ENCODE results near the gene ABCD1.
A peak's percentile ranks its signal among the peaks of the same experiment; 100 is the strongest.

ABCD1 gene

DNA sequence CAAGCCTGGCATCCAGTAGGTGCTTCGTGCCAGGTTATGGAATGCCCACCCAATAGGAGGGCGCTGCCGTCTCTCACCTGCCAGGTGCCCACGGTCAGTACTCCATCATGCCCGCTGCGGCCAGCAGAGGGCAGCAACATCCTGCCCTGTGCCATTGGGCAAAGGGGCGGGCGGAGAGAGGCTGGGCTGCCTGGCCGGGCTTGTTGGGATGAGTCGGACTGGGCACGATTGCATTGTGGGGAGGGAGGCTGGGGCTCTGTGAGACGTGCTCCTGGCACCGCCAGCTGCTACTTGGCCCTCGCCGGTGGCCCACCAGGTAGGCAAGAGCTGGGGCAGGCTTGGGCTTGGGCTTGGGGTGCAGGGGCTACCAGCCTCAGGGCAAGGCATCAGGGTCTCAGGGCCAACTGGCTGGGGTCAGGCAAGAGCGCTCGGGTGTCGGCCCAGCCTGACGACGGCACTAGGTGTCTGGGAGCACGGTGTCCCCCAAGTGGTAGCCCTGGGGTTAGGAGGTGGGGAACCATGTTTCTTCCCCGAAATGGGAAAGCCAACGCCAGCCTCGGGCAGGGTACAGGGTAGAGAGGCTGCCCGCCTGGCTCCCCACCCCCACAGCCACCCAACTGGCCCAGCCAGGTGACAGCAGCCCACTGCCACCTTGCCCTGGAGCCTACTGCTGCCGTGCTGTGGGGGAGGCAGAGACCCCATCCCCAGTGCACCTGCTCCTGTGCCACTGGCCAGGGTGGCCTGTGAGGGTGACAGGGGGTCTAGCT is 39.5 kb downstream of the ABCD1 start, which contains the start of gene PLXNB3:
Gene PLXNB3, plus strand, starts transcription at position 261 of the 767 bp plus-strand sequence. CDS start 1,287 bp downstream, outside the sequence.
- DNase-seq = peak; percentile 46 to 65 (median 60)

DNA sequence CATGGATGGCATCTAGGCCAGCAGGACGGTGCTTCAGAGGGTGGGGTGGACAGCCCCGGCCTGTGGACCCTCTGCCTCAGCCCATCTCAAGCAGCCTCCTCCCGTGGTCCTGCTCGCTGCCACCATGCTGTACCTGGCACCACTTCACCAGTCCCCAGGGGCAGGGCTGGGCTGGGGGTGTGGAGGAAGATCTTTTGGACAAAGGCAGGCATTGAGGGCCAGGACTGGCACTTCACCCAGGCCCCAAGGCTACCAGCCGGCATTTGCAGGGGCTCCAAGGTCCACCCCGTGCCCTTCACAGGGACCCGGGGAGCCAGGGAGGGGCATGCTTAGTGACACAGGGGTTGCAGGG is 40.1 kb downstream of the ABCD1 start:
- no peak for DNase-seq

DNA sequence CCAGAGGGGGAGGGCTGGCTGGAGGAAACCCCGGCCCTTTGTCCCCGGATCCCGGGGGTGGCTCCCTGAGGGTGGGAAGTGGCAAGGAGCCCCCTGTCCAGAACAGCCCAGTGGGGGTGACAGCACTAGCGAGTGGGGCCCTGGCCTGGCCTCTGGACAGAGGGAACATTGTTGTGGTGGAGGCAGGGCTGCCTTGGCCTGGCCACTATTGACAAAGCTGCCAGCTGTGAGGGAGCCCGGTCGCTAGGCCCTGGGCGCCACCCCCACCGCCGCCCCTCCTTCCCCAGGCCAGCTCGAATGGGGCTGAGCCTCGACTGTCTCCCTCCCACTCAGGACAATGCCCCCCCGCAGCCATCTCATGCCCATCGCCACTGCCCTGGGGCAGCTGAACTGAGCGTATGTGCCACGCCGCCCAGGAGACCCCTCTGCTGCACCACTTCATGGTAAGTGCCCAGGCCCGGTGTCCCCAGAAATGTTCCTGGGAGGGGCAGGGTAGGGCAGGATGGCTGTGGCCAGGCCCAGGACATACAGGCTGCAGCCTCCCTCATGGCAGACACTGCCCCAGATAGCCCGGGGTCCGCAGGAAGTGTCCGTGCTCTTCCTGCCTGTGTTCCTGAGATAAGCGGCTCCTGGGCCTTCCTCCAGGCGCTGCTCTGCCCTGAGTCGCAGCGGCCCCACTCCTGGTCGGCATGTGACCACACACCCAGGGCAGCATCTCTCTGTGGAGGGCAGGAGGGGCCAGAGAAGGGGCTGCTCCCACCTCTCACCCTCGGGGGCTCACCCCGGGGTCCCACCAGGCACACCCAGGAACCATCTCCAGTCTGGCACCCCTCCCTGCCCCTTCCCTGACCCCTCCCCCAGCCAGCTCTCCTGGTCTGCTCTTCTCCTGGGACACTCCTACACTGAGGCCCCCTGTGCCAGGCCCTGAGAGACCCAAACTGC is 40.8 kb downstream of the ABCD1 start:
- no peak for DNase-seq

DNA sequence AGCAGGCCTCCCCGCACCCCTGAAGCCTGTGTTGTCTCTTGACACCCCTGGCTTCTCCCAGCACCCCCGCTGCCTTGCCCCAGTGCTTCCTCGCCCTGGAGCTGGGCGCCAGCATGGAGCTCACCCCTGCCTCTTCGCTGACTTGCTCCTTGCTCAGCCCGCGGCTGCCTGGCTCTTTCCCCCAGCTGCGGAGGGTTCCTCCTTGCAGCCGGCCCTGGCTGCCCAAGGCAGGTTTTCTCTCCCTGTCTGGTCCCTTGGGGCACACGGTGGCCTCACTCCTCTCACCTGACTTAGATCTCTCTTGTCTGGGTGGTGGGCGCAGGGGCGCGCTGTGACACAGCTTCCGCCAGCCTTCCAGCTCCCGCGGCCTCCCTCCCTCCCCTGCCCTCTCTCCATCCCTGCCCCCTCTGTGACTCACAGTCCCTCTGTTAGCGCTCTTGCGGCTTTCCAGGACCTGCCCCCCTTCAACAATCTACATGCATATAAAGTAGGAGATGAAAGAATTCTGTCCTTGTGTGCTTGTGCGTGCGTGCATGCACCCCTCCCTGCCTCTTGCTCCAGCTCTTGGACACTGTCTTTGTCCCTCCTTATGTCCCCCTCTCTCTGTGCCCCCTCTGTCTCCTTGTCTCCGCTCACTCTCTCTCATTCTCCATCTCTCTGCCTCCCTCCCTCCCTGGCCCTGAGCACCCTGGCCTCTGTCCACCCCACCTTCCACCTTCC is 41.6 kb downstream of the ABCD1 start:
- DNase-seq = no peak

DNA sequence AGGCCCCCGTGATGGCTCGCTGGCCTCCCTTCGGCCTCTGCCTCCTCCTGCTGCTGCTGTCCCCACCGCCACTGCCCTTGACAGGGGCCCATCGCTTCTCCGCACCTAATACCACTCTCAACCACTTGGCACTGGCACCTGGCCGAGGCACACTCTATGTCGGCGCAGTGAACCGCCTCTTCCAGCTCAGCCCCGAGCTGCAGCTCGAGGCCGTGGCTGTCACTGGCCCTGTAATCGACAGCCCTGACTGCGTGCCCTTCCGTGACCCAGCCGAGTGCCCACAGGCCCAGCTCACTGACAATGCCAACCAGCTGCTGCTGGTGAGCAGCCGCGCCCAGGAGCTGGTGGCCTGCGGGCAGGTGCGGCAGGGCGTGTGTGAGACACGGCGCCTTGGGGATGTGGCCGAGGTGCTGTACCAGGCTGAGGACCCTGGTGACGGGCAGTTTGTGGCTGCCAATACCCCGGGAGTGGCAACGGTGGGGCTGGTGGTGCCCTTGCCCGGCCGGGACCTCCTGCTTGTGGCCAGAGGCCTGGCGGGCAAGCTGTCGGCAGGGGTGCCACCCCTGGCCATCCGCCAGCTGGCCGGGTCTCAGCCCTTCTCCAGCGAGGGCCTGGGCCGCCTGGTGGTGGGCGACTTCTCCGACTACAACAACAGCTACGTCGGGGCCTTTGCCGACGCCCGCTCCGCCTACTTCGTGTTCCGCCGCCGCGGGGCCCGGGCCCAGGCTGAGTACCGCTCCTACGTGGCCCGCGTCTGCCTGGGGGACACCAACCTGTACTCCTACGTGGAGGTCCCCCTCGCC is 42.4 kb downstream of the ABCD1 start:
- no peak for DNase-seq

DNA sequence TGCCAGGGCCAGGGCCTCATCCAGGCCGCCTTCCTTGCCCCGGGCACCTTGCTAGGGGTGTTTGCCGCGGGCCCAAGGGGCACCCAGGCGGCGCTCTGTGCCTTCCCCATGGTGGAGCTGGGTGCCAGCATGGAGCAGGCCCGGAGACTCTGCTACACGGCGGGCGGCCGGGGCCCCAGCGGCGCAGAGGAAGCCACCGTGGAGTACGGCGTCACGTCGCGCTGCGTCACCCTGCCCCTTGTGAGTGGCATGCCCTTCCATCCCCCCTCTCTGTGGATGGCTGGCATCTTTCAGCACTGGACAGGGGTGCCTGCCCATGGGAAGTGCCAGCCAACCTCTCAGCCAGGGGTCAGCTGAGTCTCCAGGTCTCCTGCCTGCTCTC is 43.0 kb downstream of the ABCD1 start:
- DNase-seq = no peak

DNA sequence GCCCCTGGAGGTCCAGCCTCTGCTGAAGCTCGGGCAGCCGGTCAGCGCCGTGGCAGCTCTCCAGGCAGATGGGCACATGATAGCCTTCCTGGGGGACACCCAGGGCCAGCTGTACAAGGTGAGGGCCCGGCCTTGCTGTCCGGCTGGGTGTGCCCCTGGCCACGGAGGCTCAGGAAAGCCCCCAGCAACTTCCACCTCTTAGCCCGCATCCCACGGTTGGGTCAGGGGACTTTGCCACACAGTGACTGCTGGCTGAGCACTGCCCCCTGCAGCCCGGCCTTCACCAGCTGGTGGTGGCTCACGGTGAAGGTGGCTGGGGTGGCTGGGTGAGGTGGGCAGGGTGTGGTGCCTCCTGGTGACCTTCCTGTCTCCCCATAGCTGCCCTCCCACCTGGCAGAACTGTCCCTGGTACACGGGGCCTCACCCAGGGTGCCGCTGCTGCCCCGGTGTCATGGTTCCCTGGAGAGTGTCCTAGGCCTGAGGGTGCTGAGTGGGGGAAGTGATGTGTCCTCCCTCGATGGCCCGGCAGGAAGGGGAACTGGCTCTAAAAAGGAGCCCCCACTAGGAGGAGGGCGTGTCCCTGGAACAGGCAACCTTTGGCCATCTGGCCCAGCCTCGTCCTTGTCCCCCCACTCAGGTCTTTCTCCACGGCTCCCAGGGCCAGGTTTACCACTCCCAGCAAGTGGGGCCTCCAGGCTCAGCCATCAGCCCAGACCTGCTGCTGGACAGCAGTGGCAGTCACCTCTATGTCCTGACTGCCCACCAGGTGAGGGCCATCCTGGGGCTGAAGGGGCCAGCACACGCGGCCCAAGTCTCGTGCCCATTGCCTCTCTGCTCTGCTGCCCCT is 43.9 kb downstream of the ABCD1 start:
- DNase-seq = no peak

DNA sequence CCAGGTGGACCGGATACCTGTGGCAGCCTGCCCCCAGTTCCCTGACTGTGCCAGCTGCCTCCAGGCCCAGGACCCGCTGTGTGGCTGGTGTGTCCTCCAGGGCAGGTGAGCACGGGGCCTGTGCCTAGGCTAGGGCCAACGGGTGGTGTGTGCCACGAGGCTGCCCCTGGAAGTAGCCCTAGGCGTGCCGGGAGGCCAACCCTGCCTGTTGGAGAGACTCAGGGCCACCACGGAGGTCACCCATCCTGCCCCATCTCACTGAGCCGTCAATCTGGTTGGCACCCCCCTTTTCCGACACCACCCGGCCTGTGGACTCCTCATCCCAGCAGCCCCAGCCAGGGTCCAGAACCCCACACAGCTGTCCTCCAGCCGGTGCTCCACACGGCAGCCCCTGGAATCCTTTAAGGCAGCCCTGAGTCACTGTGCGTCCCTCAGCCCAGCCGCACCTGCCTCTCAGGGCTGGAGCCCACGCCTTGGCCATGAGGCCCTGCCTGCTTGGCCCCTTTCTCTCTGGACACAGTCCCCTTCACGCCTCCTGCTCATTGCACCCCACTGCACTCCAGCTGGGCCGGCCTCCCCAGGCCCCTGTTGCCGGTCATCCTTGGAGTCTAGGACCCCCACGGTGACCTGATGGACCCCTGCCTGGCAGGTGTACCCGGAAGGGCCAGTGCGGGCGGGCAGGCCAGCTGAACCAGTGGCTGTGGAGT is 44.7 kb downstream of the ABCD1 start:
- no peak for DNase-seq

DNA sequence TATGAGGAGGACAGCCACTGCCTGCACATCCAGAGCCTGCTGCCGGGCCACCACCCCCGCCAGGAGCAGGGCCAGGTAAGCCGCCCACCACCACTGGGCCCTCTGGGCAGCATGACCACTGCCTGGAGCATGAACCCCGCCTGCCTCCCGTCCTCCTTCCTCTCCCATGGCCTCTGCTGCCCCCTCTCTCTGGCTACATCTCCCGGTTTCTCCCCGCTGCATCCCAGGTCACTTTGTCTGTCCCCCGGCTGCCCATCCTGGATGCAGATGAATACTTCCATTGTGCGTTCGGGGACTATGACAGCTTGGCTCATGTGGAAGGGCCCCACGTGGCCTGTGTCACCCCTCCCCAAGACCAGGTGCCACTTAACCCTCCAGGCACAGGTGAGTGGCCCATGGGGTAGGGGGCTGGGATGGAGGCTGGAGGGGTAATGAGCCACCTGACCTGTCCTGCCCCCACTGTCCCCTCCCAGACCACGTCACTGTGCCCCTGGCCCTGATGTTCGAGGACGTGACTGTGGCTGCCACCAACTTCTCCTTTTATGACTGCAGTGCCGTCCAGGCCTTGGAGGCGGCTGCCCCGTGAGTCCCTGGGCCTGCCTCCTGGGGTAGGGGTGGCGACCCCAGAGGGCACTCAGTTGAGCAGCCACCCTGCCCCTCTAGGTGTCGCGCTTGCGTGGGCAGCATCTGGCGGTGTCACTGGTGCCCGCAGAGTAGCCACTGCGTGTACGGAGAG is 45.4 kb downstream of the ABCD1 start:
- DNase-seq = no peak

DNA sequence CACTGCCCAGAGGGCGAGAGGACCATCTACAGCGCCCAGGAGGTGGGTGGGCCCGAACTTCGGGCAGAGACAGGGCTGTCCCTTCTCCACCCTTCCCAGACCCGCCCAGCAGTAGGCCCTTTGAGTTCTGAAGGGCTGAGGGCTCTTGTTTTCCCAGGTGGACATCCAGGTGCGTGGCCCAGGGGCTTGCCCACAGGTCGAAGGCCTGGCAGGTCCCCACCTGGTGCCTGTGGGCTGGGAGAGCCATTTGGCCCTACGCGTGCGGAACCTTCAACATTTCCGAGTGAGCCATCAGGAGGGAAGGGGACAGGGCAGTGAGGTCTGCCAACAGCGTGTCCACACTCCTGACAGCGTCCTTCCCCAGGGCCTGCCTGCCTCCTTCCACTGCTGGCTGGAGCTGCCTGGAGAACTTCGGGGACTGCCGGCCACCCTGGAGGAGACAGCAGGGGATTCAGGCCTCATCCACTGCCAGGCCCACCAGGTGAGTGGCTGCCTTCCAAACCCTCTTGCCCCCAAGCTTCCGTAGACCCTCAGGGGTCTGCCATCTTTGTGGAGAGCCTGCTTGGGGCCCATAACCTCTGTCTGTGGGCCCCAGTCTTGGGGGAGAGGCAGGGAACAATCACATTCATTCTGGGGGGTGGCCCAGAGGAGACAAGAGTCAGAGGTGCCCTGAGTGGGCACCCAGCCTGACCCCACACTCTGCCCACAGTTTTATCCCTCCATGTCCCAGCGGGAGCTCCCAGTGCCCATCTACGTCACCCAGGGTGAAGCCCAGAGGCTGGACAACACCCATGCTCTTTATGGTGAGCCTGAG is 46.2 kb downstream of the ABCD1 start:
- no peak for DNase-seq

DNA sequence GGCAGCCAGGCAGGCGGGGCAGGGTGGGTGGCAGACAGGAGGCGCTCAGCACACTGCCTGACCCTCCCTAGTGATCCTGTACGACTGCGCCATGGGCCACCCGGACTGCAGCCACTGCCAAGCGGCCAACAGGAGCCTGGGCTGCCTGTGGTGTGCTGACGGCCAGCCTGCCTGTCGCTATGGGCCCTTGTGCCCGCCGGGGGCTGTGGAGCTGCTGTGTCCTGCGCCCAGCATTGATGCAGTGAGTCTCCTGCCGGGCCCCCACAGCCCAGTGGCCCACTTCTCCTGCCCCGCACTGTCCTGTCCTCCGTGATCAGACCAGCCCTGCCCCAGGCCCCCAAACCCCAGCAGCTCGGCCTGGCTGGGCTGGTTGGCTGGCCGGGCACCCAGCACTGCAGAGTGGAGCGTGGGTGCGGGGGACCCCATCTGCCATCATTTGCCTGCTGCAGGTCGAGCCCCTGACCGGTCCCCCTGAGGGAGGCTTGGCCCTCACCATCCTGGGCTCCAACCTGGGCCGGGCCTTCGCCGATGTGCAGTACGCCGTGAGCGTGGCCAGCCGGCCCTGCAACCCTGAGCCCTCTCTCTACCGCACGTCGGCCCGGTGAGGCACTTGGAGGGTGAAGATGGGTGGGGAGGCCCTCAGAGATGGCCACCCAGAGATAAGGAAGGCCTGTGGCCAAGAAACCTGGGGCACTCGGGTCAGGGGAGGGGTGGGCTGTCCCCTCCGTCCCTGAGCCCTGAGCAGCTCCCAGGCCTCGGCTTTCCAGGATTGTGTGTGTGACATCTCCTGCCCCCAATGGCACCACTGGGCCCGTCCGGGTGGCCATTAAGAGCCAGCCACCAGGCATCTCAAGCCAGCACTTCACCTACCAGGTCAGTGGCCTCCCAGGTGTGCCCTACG is 47.0 kb downstream of the ABCD1 start:
- no peak for DNase-seq

DNA sequence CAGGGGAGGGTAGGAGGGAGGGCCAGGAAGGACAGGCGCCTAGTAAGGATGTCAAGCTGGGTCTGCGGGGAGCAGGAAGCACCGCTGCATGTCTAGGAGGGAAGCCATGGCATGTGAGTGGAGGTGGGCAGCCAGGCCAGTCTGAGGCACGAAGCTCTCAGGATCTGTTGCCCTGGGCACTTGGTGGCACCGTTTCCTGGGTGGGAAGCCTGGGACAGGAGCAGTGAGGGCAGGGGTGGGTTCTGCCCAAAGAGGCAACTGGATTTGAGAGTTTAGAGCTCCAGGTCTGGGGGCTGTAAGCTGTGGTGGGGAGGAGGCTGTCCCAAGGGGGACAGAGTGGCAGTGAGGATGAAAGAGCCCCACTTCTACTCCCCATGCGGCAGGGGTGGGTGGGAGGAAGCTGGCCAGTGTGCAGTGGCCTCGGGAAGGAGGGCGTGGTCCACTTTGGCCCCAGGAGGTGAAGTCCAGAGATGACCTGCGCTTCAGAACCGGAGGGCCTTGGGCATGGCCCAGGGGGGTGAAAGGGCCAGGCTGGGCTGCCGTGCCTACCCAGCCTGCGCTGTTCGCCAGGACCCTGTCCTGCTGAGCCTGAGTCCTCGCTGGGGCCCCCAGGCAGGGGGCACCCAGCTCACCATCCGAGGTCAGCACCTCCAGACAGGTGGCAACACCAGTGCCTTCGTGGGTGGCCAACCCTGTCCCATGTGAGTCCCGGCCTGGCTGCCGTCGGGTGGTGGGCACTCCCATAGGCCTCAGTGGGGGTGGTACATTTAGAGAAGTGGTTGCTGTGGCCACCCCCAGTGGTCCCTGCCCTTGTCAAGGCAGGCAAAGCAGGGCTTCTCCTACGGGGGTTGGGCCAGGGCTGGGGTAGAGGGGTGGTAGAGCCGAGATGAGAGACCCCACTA is 47.9 kb downstream of the ABCD1 start:
- DNase-seq = no peak

DNA sequence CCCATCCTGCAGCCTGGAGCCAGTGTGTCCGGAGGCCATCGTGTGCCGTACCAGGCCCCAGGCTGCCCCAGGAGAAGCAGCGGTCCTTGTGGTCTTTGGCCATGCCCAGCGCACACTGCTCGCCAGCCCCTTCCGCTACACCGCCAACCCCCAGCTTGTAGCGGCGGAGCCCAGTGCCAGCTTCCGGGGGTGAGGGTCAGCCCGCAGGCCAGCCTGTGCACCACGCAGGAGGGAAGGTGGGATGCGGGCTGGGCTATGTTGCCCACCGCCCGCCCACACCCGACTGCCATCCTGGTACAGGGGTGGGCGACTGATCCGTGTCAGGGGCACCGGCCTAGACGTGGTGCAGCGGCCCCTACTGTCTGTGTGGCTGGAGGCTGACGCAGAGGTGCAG is 48.6 kb downstream of the ABCD1 start:
- no peak for DNase-seq

DNA sequence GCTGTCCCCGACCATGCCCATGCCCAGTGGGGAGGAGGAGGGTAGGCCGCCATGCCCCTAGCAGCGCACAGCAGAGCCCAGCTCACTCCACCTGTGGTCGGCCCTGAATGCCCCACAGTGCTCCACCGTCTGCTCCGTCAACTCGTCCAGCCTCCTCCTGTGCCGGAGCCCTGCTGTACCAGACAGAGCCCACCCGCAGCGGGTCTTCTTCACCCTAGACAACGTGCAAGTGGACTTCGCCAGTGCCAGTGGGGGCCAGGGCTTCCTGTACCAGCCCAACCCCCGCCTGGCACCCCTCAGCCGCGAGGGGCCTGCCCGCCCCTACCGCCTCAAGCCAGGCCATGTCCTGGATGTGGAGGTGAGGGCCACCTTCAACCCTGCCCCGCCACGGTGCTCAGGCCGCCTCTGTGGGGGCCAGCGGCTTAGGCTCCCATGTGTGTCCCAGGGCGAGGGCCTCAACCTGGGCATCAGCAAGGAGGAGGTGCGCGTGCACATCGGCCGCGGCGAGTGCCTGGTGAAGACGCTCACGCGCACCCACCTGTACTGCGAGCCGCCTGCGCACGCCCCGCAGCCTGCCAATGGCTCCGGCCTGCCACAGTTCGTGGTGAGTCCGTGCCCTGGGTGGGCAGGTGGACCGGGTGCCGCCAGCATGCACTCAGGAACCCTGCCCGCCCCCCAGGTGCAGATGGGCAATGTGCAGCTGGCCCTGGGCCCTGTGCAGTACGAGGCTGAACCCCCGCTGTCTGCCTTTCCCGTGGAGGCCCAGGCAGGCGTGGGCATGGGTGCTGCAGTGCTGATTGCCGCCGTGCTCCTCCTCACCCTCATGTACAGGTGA is 49.3 kb downstream of the ABCD1 start:
- DNase-seq = no peak

DNA sequence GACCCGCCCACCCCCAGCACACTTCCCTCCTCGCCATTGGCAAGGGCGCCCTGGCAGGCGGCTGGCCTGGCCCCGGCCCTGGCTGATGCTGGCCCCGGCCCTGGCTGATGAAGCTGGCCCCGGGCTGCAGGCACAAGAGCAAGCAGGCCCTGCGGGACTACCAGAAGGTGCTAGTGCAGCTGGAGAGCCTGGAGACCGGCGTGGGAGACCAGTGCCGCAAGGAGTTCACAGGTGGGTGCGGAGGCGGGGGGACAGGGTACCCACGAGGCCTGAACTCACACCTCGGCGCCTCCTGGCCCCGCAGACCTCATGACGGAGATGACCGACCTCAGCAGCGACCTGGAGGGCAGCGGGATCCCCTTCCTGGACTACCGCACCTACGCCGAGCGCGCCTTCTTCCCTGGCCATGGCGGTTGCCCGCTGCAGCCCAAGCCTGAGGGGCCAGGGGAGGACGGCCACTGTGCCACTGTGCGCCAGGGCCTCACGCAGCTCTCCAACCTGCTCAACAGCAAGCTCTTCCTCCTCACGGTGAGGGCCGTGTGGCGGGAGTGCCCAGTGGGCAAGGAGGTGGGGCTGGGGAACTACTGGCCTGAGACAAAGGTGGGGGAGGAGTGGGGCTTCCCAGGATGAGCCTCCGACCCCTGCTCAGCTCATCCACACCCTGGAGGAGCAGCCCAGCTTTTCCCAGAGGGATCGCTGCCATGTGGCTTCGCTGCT is 50.1 kb downstream of the ABCD1 start:
- DNase-seq = no peak

Measured in T-helper 2 cell (primary cell).